Thoracic aorta (tissue), 2 donors: ENCODE data around the gene KCNIP2. TPM values are rescaled to one million over a fixed set of nuclear protein-coding genes. Genes with fewer than 3 reads are reported as not detected.

Experiments
- ATAC-seq: fragments of 150-250 bp; one replicate; pipeline ENCODE4 v1.8.0; 2017; ENCODE audit warnings: low read depth; ENCODE audit not compliant: insufficient number of reproducible peaks, low FRiP score
- DNase-seq: peaks from one replicate; pipeline ENCODE4 v3.0.0-alpha.2; 2020; ENCODE audit warnings: low spot score
- H3K27ac ChIP-seq, 2 donors: fragments of 200-600 bp; sonication (generic); 1 replicate in 1 of 2; 2 replicates in 1 of 2; pipeline ENCODE4 v1.5.1; 2016; ENCODE audit warnings: mild to moderate bottlenecking in 2 of 2, moderate library complexity in 2 of 2
- H3K27me3 ChIP-seq: fragments of 200-600 bp; sonication (generic); replicated peaks from 2 replicates; pipeline ENCODE4 v1.6.0; 2016; ENCODE audit warnings: mild to moderate bottlenecking; ENCODE audit not compliant: insufficient read depth
- H3K36me3 ChIP-seq: fragments of 200-600 bp; sonication (generic); one replicate; pipeline ENCODE4 v1.5.1; 2016
- H3K4me1 ChIP-seq, 2 donors: fragments of 200-600 bp; sonication (generic); 1 replicate in 1 of 2; 2 replicates in 1 of 2; pipeline versions ENCODE4 v1.5.1 to v1.6.0; 2016; ENCODE audit warnings: low read depth in 2 of 2, mild to moderate bottlenecking in 1 of 2; ENCODE audit not compliant: control insufficient read depth in 1 of 2
- H3K4me3 ChIP-seq: fragments of 200-600 bp; sonication (generic); 2 replicates; pipeline ENCODE4 v1.5.1; 2016; ENCODE audit warnings: mild to moderate bottlenecking
- H3K9me3 ChIP-seq: fragments of 200-600 bp; sonication (generic); 2 replicates; pipeline ENCODE4 v1.5.1; 2016
- CTCF ChIP-seq: fragments of 200-600 bp; sonication (generic); IDR thresholded peaks from one replicate; pipeline ENCODE4 v1.5.1; 2019; ENCODE audit warnings: antibody characterized with exemption
- total RNA-seq, 2 donors: library from RNA; depleted of rRNA; stranded (reverse); fragments of >200 nt; gene quantifications; one replicate each; pipeline versions ENCODE4 v1.1.0 to v1.2.3, GENCODE V29; 2016

Gene KCNIP2
- total RNA-seq, 2 donors from 2014 or later = 1.1 to 1.2 TPM

DNA sequence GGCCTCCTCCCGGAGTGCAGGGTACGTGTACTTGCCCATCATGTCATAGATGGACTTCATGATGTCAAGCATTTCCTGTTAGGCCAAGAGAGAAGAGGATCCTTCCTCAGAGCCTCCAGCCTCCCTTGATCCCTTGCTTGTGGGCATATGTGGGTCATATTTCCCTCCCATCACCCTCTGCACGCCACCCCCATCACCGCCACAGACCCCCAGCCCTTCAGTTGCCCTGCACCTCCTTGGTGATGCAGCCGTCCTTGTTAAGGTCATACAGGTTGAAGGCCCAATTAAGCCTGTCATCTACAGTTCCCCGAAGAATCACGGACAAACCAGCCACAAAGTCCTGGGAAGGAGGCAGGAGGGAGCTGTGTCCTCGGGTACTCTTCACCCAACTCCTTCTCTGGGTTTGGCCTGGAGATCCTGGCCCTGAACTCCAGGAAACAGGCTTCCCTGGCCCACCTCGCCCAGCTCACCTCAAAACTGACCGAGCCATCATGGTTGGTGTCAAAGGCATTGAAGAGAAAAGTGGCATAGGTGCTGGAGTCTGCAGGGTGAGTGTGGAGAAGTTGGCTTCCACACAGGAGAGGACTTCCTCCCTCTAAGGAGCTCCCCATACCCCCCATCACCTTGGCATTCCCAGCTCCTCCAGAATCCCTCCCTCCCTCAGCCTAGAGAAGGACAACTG, 15.5 kb downstream of the KCNIP2 start:
- ATAC-seq (no peak), DNase-seq (no peak)
- Histone ChIP-seq H3K27me3 (no peaks in the 10 kb centered on the region), H3K36me3 (no peaks in the 10 kb centered on the region), H3K4me1 (peaks cover 6 to 18% of the 10 kb centered on the region in 2 donors), H3K4me3 (no peak overlapping the region), H3K27ac (no peak overlapping the region), H3K9me3 (no peaks in the 10 kb centered on the region)
- no peak for TF ChIP-seq CTCF

- H3K4me1 ChIP-seq = peaks cover 6 to 18% of the 10 kb centered on the region in 2 donors
- ATAC-seq (no peak), DNase-seq (no peak)
- no peaks in the 10 kb centered on the region for H3K27me3 ChIP-seq
- no peaks in the 10 kb centered on the region for H3K36me3 ChIP-seq
- no peaks in the 10 kb centered on the region for H3K9me3 ChIP-seq
- no peak overlapping the region for H3K27ac ChIP-seq
- no peak overlapping the region for H3K4me3 ChIP-seq
- TF ChIP-seq CTCF = no peak
Observed at GRCh38 chr10:101826852-101827434, 16.7 kb downstream of the KCNIP2 start.

- Histone ChIP-seq H3K4me3 (no peak overlapping the region), H3K36me3 (no peaks in the 10 kb centered on the region), H3K27me3 (no peaks in the 10 kb centered on the region), H3K27ac (no peak overlapping the region), H3K4me1 (peaks cover 0 to under 1% of the 10 kb centered on the region in 2 donors), H3K9me3 (no peaks in the 10 kb centered on the region)
- DNase-seq (no peak), ATAC-seq (no peak)
- no peak for TF ChIP-seq CTCF
Observed at GRCh38 chr10:101824736-101825135, 18.9 kb downstream of the KCNIP2 start.

DNA sequence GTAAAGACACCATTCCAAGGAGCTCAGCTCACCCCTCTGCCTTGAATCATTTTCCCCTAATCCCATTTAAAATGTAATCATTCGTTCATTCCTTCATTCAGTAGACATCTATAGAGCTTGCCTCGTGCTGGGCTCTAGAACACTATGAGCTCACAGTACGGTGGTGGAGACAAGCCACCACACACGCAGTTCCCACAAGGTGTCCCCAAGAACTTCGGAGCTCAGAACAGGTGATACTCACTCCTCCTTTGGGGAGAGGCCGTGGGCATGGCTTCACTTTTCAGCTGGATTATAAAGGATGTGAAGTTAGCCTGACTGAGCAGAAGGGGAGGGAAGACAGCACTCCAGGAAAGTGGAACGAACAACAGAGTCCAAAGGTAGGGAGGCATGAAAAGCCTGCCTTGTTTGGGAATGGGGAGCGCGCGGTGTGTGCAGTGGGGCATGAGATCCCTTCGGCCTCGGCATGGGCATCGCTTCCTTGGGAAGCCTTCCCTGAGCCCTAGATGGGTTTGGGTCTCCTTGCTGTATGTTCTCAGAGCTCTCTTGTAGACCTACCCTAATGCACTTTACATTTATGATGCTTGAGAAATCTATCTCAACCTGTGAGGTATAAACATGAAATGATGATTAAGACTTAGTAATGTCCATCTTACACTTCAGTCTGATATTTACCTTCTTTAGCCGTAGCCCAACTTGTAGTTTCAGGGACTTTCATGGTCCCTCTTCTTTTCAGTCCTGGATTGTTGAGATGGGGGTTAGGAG, 24.5 kb downstream of the KCNIP2 start:
- peak overlapping the region; percentile 57 to 94 for H3K27ac ChIP-seq
- H3K27me3 ChIP-seq = no peaks in the 10 kb centered on the region
- DNase-seq (no peak), ATAC-seq (peak; percentile 41)
- no peaks in the 10 kb centered on the region for H3K36me3 ChIP-seq
- H3K9me3 ChIP-seq = no peaks in the 10 kb centered on the region
- peak overlapping the region; percentile 98 for H3K4me3 ChIP-seq
- peaks cover 2 to 25% of the 10 kb centered on the region in 2 donors for H3K4me1 ChIP-seq
- TF ChIP-seq CTCF = no peak
